GM23248 (cell line): Measurements from ENCODE around the gene NEXMIF. TPM values are rescaled to one million over a fixed set of nuclear protein-coding genes. Genes with fewer than 3 reads are reported as not detected.

Source experiments
- DNase-seq: peaks from one replicate; pipeline ENCODE4 v3.0.0-alpha.2; 2015
- H2AFZ ChIP-seq: fragments of 200-600 bp; sonication (generic); 2 replicates; pipeline ENCODE4 v1.6.1; 2016; ENCODE audit warnings: antibody characterized with exemption
- H3F3A ChIP-seq: fragments of 200-600 bp; sonication (generic); 2 replicates; pipeline ENCODE4 v1.6.1; 2016; ENCODE audit warnings: mild to moderate bottlenecking, antibody characterized with exemption, mixed run types; ENCODE audit not compliant: insufficient read depth
- H3K27ac ChIP-seq: fragments of 200-600 bp; sonication (generic); 2 replicates; pipeline ENCODE4 v1.5.1; 2016; ENCODE audit warnings: mild to moderate bottlenecking
- H3K27me3 ChIP-seq: fragments of 200-600 bp; sonication (generic); replicated peaks from 2 replicates; pipeline ENCODE4 v1.6.1; 2016; ENCODE audit warnings: mild to moderate bottlenecking; ENCODE audit not compliant: insufficient read depth
- H3K36me3 ChIP-seq: fragments of 200-600 bp; sonication (generic); 2 replicates; pipeline ENCODE4 v1.6.1; 2016; ENCODE audit warnings: low read depth, mild to moderate bottlenecking
- H3K4me1 ChIP-seq: fragments of 200-600 bp; sonication (generic); 2 replicates; pipeline ENCODE4 v1.6.1; 2016; ENCODE audit warnings: mild to moderate bottlenecking; ENCODE audit not compliant: insufficient read depth
- H3K4me2 ChIP-seq: fragments of 200-600 bp; sonication (generic); one replicate; pipeline ENCODE4 v1.6.1; 2016; ENCODE audit warnings: mild to moderate bottlenecking; ENCODE audit not compliant: unreplicated experiment
- H3K4me3 ChIP-seq: fragments of 200-600 bp; sonication (generic); 2 replicates; pipeline ENCODE4 v1.5.1; 2016; ENCODE audit warnings: mild to moderate bottlenecking
- H3K79me2 ChIP-seq: fragments of 200-600 bp; sonication (generic); 2 replicates; pipeline ENCODE4 v1.6.1; 2016; ENCODE audit warnings: mild to moderate bottlenecking; ENCODE audit not compliant: insufficient read depth
- H3K9ac ChIP-seq: fragments of 200-600 bp; sonication (generic); 2 replicates; pipeline ENCODE4 v1.6.1; 2016; ENCODE audit warnings: mild to moderate bottlenecking
- H3K9me2 ChIP-seq: fragments of 200-600 bp; sonication (generic); 2 replicates; pipeline ENCODE4 v1.6.1; 2016; ENCODE audit warnings: mixed run types, mild to moderate bottlenecking, moderate library complexity; ENCODE audit not compliant: insufficient read depth
- H3K9me3 ChIP-seq: fragments of 200-600 bp; sonication (generic); one replicate; pipeline ENCODE4 v1.6.1; 2017; ENCODE audit warnings: low read depth
- H4K20me1 ChIP-seq: fragments of 200-600 bp; sonication (generic); 2 replicates; pipeline ENCODE4 v1.6.0; 2016; ENCODE audit not compliant: insufficient read depth
- EZH2 ChIP-seq: fragments of 200-600 bp; sonication (generic); IDR thresholded peaks from 2 replicates; pipeline ENCODE4 v1.6.1; 2018; ENCODE audit warnings: antibody characterized with exemption, mild to moderate bottlenecking; ENCODE audit not compliant: insufficient read depth, poor library complexity, severe bottlenecking
- EZH2phosphoT487 ChIP-seq: fragments of 200-600 bp; sonication (generic); IDR thresholded peaks from 2 replicates; pipeline ENCODE4 v1.6.1; 2018; ENCODE audit warnings: antibody characterized with exemption, moderate library complexity, mild to moderate bottlenecking, low read depth; ENCODE audit not compliant: insufficient read depth
- WGBS, 2 experiments: methylation state at CpG; one replicate each; pipeline ENCODE4 v1.1.6; 2015 to 2017; ENCODE audit warnings: low lambda C conversion rate in 2 of 2, low coverage in 1 of 2; ENCODE audit errors: missing lambda C conversion rate in 2 of 2; 5-methylcytosine and 5-hydroxymethylcytosine counted together
- in situ Hi-C: fragments of 300-500 bp; cut with MboI; formaldehyde crosslinking; loops from 2 replicates; pipeline ENCODE4 v1.15.0; 2020
- polyA plus RNA-seq: library from polyadenylated mRNA; unstranded; fragments of >200 nt; fragmentation: Nextera tagmentation; extraction: Ambion mirVana; gene quantifications from 2 replicates; pipeline ENCODE4 v1.2.1, GENCODE V29; 2016
- small RNA-seq: library from RNA; depleted of rRNA; stranded (forward); fragments of <200 nt; gene quantifications from one replicate; pipeline ENCODE3, GENCODE V24; 2014; ENCODE audit warnings: low read depth, low replicate concordance
- total RNA-seq: library from RNA; depleted of rRNA; stranded (reverse); fragments of >200 nt; shearing (Covaris generic); gene quantifications from 2 replicates; pipeline ENCODE4 v1.2.3, GENCODE V29; 2014; rRNA removed

Gene NEXMIF
- total and polyA plus RNA-seq, 2 experiments from 2014 or later, result not detected

DNA sequence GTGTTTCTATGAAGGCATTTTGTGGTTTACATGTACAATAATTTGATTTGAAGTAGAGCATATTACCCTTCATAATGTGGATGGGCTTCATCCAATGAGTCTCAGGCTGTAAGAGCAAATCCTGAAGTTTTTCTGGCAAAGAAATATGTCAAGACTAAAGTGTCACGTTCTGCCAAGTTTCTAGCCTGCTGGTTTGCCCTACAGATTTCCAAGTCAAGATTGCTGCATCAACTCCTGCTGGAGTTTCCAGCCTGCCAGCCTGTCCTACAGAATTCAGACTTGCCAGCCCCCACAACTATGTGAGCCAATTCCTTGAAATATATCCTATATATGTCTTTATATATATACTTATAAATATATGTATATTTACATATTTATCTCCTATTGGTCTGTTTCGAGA, 240.8 kb downstream of the NEXMIF start:
- H3K9me3 ChIP-seq, result no peaks in the 10 kb centered on the region
- no peaks in the 10 kb centered on the region for H3F3A ChIP-seq
- DNase-seq, result no peak
- no peaks in the 10 kb centered on the region for H3K27me3 ChIP-seq
- H3K4me1 ChIP-seq, result no peaks in the 10 kb centered on the region
- no peaks in the 10 kb centered on the region for H3K36me3 ChIP-seq
- H3K27ac ChIP-seq, result no peak overlapping the region
- no peaks in the 10 kb centered on the region for H4K20me1 ChIP-seq
- H3K9ac ChIP-seq, result no peak overlapping the region
- 12 to 19% methylated on average over 2 of the region's 2 CpGs for WGBS, 2 experiments
- no peak overlapping the region for H2AFZ ChIP-seq
- H3K4me2 ChIP-seq, result no peak overlapping the region
- in situ Hi-C loops, result no loop called here
- H3K9me2 ChIP-seq, result no peaks in the 10 kb centered on the region
- TF ChIP-seq EZH2phosphoT487 (no peak), EZH2 (no peak)
- H3K79me2 ChIP-seq, result no peaks in the 10 kb centered on the region
- no peak overlapping the region for H3K4me3 ChIP-seq

Small RNA genes within 50 kb of the gene (small RNA-seq; reads per million reads assigned to genes)
- not detected for gene AL139395.1

Other genes starting within 250 kb of the NEXMIF start
- gene ABCB7, start 230.8 kb upstream of the NEXMIF start, total RNA-seq, result 12.2 and 14.2 TPM in 2 replicates
- gene ABCB7, start 230.8 kb upstream of the NEXMIF start, polyA plus RNA-seq, result 5.0 and 5.5 TPM in 2 replicates